GM10847 (cell line): ENCODE data around the gene NLGN1.

Source experiments
- POLR2A ChIP-seq: IDR thresholded peaks from 2 replicates; pipeline ENCODE4 v1.6.1; 2011; ENCODE audit not compliant: insufficient read length; ENCODE audit errors: extremely low read depth

NLGN1 gene

GRCh38 chr3:173586166-173586565 lies 188.6 kb downstream of the NLGN1 start:
- TF ChIP-seq POLR2A, result no peak

GRCh38 chr3:173587055-173587454 lies 189.5 kb downstream of the NLGN1 start:
- no peak for TF ChIP-seq POLR2A

GRCh38 chr3:173588556-173588955 lies 191.0 kb downstream of the NLGN1 start:
- no peak for TF ChIP-seq POLR2A

- no peak for TF ChIP-seq POLR2A
Measured at GRCh38 chr3:173589116-173589515, 191.6 kb downstream of the NLGN1 start.

- TF ChIP-seq POLR2A, result no peak
Measured at GRCh38 chr3:173591401-173591800, 193.9 kb downstream of the NLGN1 start.

- no peak for TF ChIP-seq POLR2A
Measured at GRCh38 chr3:173599673-173600072, 202.1 kb downstream of the NLGN1 start.

- no peak for TF ChIP-seq POLR2A
Measured at GRCh38 chr3:173614522-173614921, 217.0 kb downstream of the NLGN1 start.

- no peak for TF ChIP-seq POLR2A
Measured at GRCh38 chr3:173615661-173616060, 218.1 kb downstream of the NLGN1 start.

- TF ChIP-seq POLR2A, result no peak
Measured at GRCh38 chr3:173617490-173617889, 219.9 kb downstream of the NLGN1 start.

- TF ChIP-seq POLR2A, result no peak
Measured at GRCh38 chr3:173618148-173618547, 220.6 kb downstream of the NLGN1 start.

- no peak for TF ChIP-seq POLR2A
Measured at GRCh38 chr3:173618703-173619102, 221.2 kb downstream of the NLGN1 start.

- TF ChIP-seq POLR2A, result no peak
Measured at GRCh38 chr3:173622166-173622565, 224.6 kb downstream of the NLGN1 start.

GRCh38 chr3:173624086-173624485 lies 226.5 kb downstream of the NLGN1 start:
- no peak for TF ChIP-seq POLR2A

GRCh38 chr3:173630849-173631248 lies 233.3 kb downstream of the NLGN1 start:
- no peak for TF ChIP-seq POLR2A

GRCh38 chr3:173632945-173633344 lies 235.4 kb downstream of the NLGN1 start:
- no peak for TF ChIP-seq POLR2A

GRCh38 chr3:173635826-173636225 lies 238.3 kb downstream of the NLGN1 start:
- TF ChIP-seq POLR2A, result no peak

- TF ChIP-seq POLR2A, result no peak
Measured at GRCh38 chr3:173639098-173639497, 241.6 kb downstream of the NLGN1 start.

GRCh38 chr3:173641696-173642095 lies 244.2 kb downstream of the NLGN1 start:
- TF ChIP-seq POLR2A, result no peak
